ENCODE data around the gene SORL1.

Gene SORL1

DNA sequence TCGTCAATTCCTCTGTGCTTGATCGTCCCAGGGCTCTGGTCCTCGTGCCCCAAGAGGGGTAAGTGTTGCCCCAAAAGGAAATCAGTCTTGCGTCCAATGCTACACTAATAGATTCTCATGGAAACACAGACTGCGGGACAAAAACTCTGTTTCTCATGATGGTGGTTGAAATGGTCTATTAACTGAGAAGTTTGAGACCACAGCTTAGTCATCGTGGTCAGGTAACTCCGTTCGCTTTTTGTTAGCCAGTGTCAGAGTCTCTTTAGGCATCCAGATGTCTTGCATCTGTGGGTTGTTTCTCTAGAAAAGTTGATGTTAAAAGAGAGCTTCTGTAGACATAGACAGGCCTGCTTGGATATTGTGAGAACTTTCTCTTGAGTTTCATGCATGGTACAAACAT is 105.2 kb downstream of the SORL1 start:
- TF ChIP-seq, protein P1, sequence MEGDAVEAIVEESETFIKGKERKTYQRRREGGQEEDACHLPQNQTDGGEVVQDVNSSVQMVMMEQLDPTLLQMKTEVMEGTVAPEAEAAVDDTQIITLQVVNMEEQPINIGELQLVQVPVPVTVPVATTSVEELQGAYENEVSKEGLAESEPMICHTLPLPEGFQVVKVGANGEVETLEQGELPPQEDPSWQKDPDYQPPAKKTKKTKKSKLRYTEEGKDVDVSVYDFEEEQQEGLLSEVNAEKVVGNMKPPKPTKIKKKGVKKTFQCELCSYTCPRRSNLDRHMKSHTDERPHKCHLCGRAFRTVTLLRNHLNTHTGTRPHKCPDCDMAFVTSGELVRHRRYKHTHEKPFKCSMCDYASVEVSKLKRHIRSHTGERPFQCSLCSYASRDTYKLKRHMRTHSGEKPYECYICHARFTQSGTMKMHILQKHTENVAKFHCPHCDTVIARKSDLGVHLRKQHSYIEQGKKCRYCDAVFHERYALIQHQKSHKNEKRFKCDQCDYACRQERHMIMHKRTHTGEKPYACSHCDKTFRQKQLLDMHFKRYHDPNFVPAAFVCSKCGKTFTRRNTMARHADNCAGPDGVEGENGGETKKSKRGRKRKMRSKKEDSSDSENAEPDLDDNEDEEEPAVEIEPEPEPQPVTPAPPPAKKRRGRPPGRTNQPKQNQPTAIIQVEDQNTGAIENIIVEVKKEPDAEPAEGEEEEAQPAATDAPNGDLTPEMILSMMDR (IDR thresholded peaks at IDR 0.05; ENCODE audit: low read depth, low read length, missing control alignments), result no peak

DNA sequence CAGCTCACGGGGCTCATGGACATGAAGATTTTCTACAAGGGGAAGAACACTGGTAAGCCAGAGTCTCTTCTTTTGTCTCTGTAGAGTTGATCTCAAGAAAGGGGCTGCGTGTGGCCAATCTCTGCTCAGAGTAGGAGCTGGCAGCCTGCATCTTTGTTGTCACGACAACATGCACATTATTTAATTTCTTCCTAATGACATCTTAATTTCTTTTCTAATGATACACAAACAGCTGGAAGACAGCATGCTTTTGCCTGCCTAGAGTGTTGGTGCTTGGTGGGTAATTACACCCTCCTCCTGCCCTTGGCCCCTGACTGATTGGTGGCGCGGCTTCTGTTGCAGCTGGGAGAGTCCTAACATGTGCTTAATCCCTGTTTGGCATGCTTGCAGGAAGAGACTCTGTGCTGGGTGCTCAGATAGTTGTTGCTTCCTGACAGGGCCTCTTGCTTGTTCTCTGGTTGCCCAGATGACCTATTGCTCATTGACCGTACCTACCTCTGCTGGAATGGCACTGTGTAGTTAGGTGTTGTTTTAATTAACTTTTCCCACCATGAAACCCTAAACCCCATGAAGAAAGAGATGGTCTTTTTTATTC is 107.6 kb downstream of the SORL1 start:
- Histone ChIP-seq H3K27ac (no peak overlapping the region), H3K36me3 (replicated peaks) (no peaks in the 10 kb centered on the region), H3K4me3 (ENCODE audit: low read depth, low read length) (no peak overlapping the region), H3K27me3 (replicated peaks) (no peaks in the 10 kb centered on the region)
- TF ChIP-seq, protein P1 (IDR thresholded peaks at IDR 0.05; ENCODE audit: low read depth, low read length, missing control alignments), result no peak
- DNase-seq, result no peak
- in situ Hi-C loops (cut with HindIII; ENCODE audit: low pct_ligation_motif_present, low sequenced_read_pairs), result no loop called here

More for the DNA sequence above, 105.2 kb downstream of the SORL1 start:
- no peak overlapping the region for H3K27ac ChIP-seq
- no peaks in the 10 kb centered on the region for H3K27me3 ChIP-seq (replicated peaks)
- DNase-seq, result no peak
- in situ Hi-C loops (cut with HindIII; ENCODE audit: low pct_ligation_motif_present, low sequenced_read_pairs), result no loop called here
- no peak overlapping the region for H3K4me3 ChIP-seq (ENCODE audit: low read depth, low read length)
- no peaks in the 10 kb centered on the region for H3K36me3 ChIP-seq (replicated peaks)

DNA sequence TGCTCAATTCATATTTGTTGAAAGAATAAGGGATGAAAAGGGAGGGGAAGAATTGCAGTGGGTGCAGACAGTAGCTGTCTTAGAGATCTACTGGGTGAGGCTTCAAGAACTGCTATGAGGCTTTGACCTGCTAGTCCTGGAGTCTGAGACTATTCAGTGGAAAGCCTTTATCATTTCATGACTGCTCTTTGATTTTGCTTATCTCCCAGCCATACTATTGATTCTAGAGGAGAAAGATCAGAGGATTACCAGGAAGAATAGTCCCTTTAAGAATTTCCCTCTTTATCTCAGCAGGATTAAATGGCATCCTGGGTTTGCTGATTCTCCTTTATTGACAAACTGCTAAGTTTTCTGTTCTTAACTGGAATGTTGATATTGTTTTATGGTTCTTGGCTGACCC is 108.1 kb downstream of the SORL1 start:
- no peaks in the 10 kb centered on the region for H3K27me3 ChIP-seq (replicated peaks)
- H3K27ac ChIP-seq, result no peak overlapping the region
- TF ChIP-seq, protein P1 (IDR thresholded peaks at IDR 0.05; ENCODE audit: low read depth, low read length, missing control alignments), result no peak
- H3K4me3 ChIP-seq (ENCODE audit: low read depth, low read length), result no peak overlapping the region
- H3K36me3 ChIP-seq (replicated peaks), result no peaks in the 10 kb centered on the region
- no peak for DNase-seq
- in situ Hi-C loops (cut with HindIII; ENCODE audit: low pct_ligation_motif_present, low sequenced_read_pairs), result no loop called here

DNA sequence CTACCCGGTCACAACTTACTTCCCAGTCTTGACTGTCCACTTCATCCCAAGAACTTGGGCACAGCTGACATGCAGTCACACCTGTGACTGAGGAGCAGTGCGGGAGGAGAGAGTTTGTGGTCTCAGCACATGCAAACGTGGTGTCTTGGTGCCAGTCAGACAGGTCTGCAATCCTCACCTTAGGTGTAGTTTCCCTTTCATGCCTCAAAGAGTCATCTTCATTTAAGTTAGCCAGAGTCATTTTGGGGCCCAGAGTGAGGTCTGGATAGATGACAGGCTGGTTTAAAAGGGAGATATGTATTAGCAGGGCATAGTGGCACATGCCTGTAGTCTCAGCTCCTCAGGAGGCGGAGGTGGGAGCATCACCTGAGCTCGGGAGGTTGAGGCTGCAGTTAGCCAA is 109.1 kb downstream of the SORL1 start:
- DNase-seq, result no peak
- TF ChIP-seq, protein P1 (IDR thresholded peaks at IDR 0.05; ENCODE audit: low read depth, low read length, missing control alignments), result no peak
- no peak overlapping the region for H3K4me3 ChIP-seq (ENCODE audit: low read depth, low read length)
- in situ Hi-C loops (cut with HindIII; ENCODE audit: low pct_ligation_motif_present, low sequenced_read_pairs), result no loop called here
- H3K27me3 ChIP-seq (replicated peaks), result no peaks in the 10 kb centered on the region
- H3K36me3 ChIP-seq (replicated peaks), result no peaks in the 10 kb centered on the region
- H3K27ac ChIP-seq, result no peak overlapping the region

DNA sequence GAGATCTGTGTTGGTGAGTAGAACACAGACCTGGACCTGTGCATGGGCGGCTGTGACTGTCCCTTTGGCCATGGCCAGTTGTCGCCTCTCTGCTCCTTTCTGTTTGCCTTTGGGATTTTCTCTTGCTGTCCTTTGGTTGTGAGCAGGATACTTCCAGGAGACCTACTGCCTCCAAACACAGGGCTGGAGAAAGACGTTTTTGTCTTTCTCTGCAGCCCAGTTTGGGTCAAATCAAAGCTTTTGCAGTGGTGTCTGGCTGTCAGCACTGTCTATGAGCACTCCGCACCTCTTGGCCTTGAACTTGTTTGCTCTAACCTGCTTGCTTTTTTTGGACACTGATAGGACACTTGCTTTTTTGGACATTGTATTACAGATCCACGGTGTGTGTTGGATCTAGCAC is 109.6 kb downstream of the SORL1 start:
- TF ChIP-seq, protein P1 (IDR thresholded peaks at IDR 0.05; ENCODE audit: low read depth, low read length, missing control alignments), result no peak
- no peak for DNase-seq
- H3K27me3 ChIP-seq (replicated peaks), result no peaks in the 10 kb centered on the region
- H3K36me3 ChIP-seq (replicated peaks), result no peaks in the 10 kb centered on the region
- H3K4me3 ChIP-seq (ENCODE audit: low read depth, low read length), result no peak overlapping the region
- in situ Hi-C loops (cut with HindIII; ENCODE audit: low pct_ligation_motif_present, low sequenced_read_pairs), result no loop called here
- no peak overlapping the region for H3K27ac ChIP-seq

DNA sequence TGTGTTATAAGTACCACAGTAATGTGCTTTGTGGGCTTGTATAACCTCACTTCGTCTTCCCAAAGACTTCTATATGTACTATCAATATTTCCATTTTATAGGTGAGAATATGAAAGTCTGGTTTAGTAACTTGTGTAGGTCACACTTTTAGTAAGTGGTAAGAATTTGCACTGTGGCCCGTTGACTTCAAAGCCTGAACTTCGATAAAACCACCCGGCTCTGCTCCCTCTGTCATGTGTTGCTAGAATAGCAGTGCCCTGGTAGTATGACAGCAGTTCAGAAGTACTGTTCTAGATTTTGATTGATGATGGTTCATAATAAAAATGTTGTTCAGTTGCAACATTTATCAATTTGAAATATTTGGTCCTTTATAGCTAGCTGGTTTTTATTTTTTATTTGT is 110.9 kb downstream of the SORL1 start:
- H3K27ac ChIP-seq, result no peak overlapping the region

More for the DNA sequence above, 110.9 kb downstream of the SORL1 start:
- in situ Hi-C loops (cut with HindIII; ENCODE audit: low pct_ligation_motif_present, low sequenced_read_pairs), result no loop called here
- Histone ChIP-seq H3K36me3 (replicated peaks) (no peaks in the 10 kb centered on the region), H3K4me3 (ENCODE audit: low read depth, low read length) (no peak overlapping the region), H3K27me3 (replicated peaks) (no peaks in the 10 kb centered on the region)
- TF ChIP-seq, protein P1 (IDR thresholded peaks at IDR 0.05; ENCODE audit: low read depth, low read length, missing control alignments), result no peak
- DNase-seq, result no peak

All from brain microvascular endothelial cell (primary cell).